GM12878 (cell line): Measurements from ENCODE around the gene CDH20. TPM values are rescaled to one million over a fixed set of nuclear protein-coding genes. Genes with fewer than 3 reads are reported as not detected.

Source experiments
- ATAC-seq: fragments of 200-7000 bp; cut with Tn5 transposase; 3 replicates; pipeline ENCODE4 v1.9.1; 2020; ENCODE audit warnings: mild to moderate bottlenecking, moderate library complexity
- BruUV-seq: library from RNA; stranded (reverse); fragments of 400-500 nt; replicated peaks from 2 replicates; lab custom pipeline; 2021; lab: Mats Ljungman, UMichigan
- CTCF ChIA-PET: fragments of 300-600 bp; sonication (Branson Sonifier 250); formaldehyde crosslinking; extraction: SDS; loops from one replicate; lab custom pipeline; 2021; ENCODE audit warnings: inconsistent platforms; lab: Yijun Ruan, JAX
- POLR2A ChIA-PET: fragments of 350-600 bp; formaldehyde crosslinking; extraction: SDS; loops from one replicate; lab custom pipeline; 2021; ENCODE audit warnings: inconsistent platforms; lab: Charles Lee
- RAD21 ChIA-PET: fragments of 300-600 bp; sonication (Branson Sonifier 250); formaldehyde crosslinking; loops from one replicate; lab custom pipeline; 2023; ENCODE audit warnings: antibody characterized with exemption; ENCODE audit not compliant: unreplicated experiment; lab: Charles Lee
- SMC1A ChIA-PET: fragments of 300-600 bp; sonication (Branson Sonifier 250); formaldehyde crosslinking; loops from one replicate; lab custom pipeline; 2023; ENCODE audit not compliant: unreplicated experiment, uncharacterized antibody; lab: Charles Lee
- DNase-seq: peaks from one replicate; pipeline ENCODE4 v3.0.0-alpha.2; 2011; ENCODE audit warnings: low read depth, low spot score
- FAIRE-seq: peaks from 3 replicates; lab custom pipeline; 2011; peaks lifted over from hg19 to GRCh38; lab: Jason Lieb, UNC
- H2AFZ ChIP-seq: 2 replicates; pipeline ENCODE4 v1.6.0; 2011; ENCODE audit warnings: low read depth, low read length, control low read depth; ENCODE audit not compliant: control insufficient read depth
- H3K27ac ChIP-seq: 2 replicates; pipeline ENCODE4 v1.5.1; 2011; ENCODE audit warnings: control low read depth; ENCODE audit not compliant: control insufficient read depth, insufficient read depth
- H3K27me3 ChIP-seq, 2 experiments: replicated peaks in 1 of 2; 2 replicates each; pipeline versions ENCODE4 v1.6.0 to v1.6.1; 2011; ENCODE audit warnings: low read length in 1 of 2; ENCODE audit not compliant: control insufficient read depth in 2 of 2, insufficient read depth in 2 of 2
- H3K36me3 ChIP-seq, 2 experiments: 2 replicates each; pipeline ENCODE4 v1.5.1; 2011; ENCODE audit warnings: low read length in 1 of 2; ENCODE audit not compliant: control insufficient read depth in 2 of 2, insufficient read depth in 2 of 2
- H3K4me1 ChIP-seq: 2 replicates; pipeline ENCODE4 v1.6.1; 2011; ENCODE audit warnings: mild to moderate bottlenecking, low read length, moderate library complexity, mixed read lengths; ENCODE audit not compliant: control insufficient read depth, insufficient read depth
- H3K4me2 ChIP-seq: 2 replicates; pipeline ENCODE4 v1.6.0; 2011; ENCODE audit warnings: control low read depth; ENCODE audit not compliant: control insufficient read depth, insufficient read depth
- H3K4me3 ChIP-seq: fragments of 200-600 bp; sonication (generic); 2 replicates; pipeline ENCODE4 v1.5.1; 2016
- H3K79me2 ChIP-seq: 2 replicates; pipeline ENCODE4 v1.6.0; 2011; ENCODE audit warnings: low read length; ENCODE audit not compliant: control insufficient read depth, insufficient read depth
- H3K9ac ChIP-seq: 2 replicates; pipeline ENCODE4 v1.8.0; 2011; ENCODE audit warnings: low read length, control low read depth, mixed read lengths; ENCODE audit not compliant: control insufficient read depth, insufficient read depth
- H3K9me3 ChIP-seq: replicated peaks from 3 replicates; pipeline ENCODE4 v1.5.1; 2011; ENCODE audit warnings: mild to moderate bottlenecking, low read length; ENCODE audit not compliant: control insufficient read depth, insufficient read depth
- H4K20me1 ChIP-seq: 2 replicates; pipeline ENCODE4 v1.6.0; 2011; ENCODE audit not compliant: control insufficient read depth, insufficient read depth
- CEBPZ ChIP-seq: fragments of 150-350 bp; IDR thresholded peaks from 2 replicates; pipeline ENCODE4 v1.6.1; 2016; ENCODE audit warnings: low read depth, low read length
- E4F1 ChIP-seq: fragments of 450-650 bp; IDR thresholded peaks from 2 replicates; pipeline ENCODE4 v1.6.1; 2018; ENCODE audit warnings: borderline replicate concordance, mild to moderate bottlenecking; ENCODE audit not compliant: partially characterized antibody
- FOXK2 ChIP-seq: fragments of 450-650 bp; IDR thresholded peaks from 2 replicates; pipeline ENCODE4 v1.6.1; 2017; ENCODE audit warnings: mild to moderate bottlenecking, moderate library complexity
- KLF5 ChIP-seq: fragments of 450-650 bp; IDR thresholded peaks from 2 replicates; pipeline ENCODE4 v1.6.1; 2014; ENCODE audit warnings: mild to moderate bottlenecking; ENCODE audit not compliant: partially characterized antibody
- NFIC ChIP-seq: IDR thresholded peaks from 2 replicates; pipeline ENCODE4 v1.6.1; 2012; ENCODE audit warnings: low read depth, mild to moderate bottlenecking, inconsistent platforms, low read length, moderate library complexity
- NFYB ChIP-seq: IDR thresholded peaks from 2 replicates; pipeline ENCODE4 v1.6.1; 2011; ENCODE audit warnings: low read depth, mild to moderate bottlenecking, low read length, improper control_type of control experiment, moderate library complexity; ENCODE audit not compliant: insufficient read depth
- NR2C1 ChIP-seq: fragments of 450-650 bp; IDR thresholded peaks from 2 replicates; pipeline ENCODE4 v1.6.1; 2017; ENCODE audit warnings: antibody characterized with exemption, mild to moderate bottlenecking, moderate library complexity
- RAD51 ChIP-seq: fragments of 450-650 bp; IDR thresholded peaks from 2 replicates; pipeline ENCODE4 v1.6.1; 2016; ENCODE audit warnings: moderate library complexity, mild to moderate bottlenecking, inconsistent platforms
- RELB ChIP-seq: fragments of 450-650 bp; IDR thresholded peaks from 2 replicates; pipeline ENCODE4 v1.6.1; 2017; ENCODE audit warnings: low read depth, mild to moderate bottlenecking, moderate library complexity
- WGBS: methylation state at CpG from one replicate; pipeline ENCODE4 v1.1.6; 2016; ENCODE audit warnings: low lambda C conversion rate; ENCODE audit not compliant: insufficient replicate concordance, insufficient coverage; ENCODE audit errors: missing lambda C conversion rate; 5-methylcytosine and 5-hydroxymethylcytosine counted together
- in situ Hi-C: fragments of 300-500 bp; cut with MboI; formaldehyde crosslinking; loops from 9 replicates; pipeline ENCODE4 v1.14.3; 2018; ENCODE audit warnings: mixed read lengths
- intact Hi-C: fragments of 100-400 bp; cut with micrococcal nuclease; formaldehyde crosslinking; loops from one replicate; pipeline ENCODE4 v1.14.2; 2022; ENCODE audit not compliant: unreplicated experiment
- polyA plus RNA-seq, 11 experiments: library from polyadenylated mRNA; depleted of rRNA in 4 of 11; unstranded in 6 of 11; stranded (reverse) in 5 of 11; fragments of >200 nt; fragmentation: Nextera tagmentation in 4 of 11; fragmentation: Illumina TruSeq in 1 of 11; extraction: Ambion mirVana in 4 of 11; extraction: Trizol in 1 of 11; gene quantifications; 1 replicate in 1 of 11; 2 replicates in 10 of 11; pipeline versions ENCODE4 v1.2.1 to v1.2.3, GENCODE V29; 2011 to 2016; ENCODE audit warnings: inconsistent platforms in 2 of 11, missing spikeins in 2 of 11, low read depth in 1 of 11
- total RNA-seq, 4 experiments: library from RNA; depleted of rRNA in 3 of 4; stranded (reverse); fragments of >200 nt in 3 of 4; fragmentation: Illumina TruSeq in 1 of 4; extraction: Trizol in 1 of 4; gene quantifications; 2 replicates each; pipeline versions ENCODE4 v1.2.1 to v1.2.3, GENCODE V29; 2013 to 2021

CDH20 gene
- total and polyA plus RNA-seq, 10 of the 15 experiments (the other 5 are each of a cell fraction or from before 2014, with no cell fraction given), result not detected

- CTCF ChIA-PET, result interaction anchor here (1.1 kb wide), 1 partner anchor 540 kb away, joined by 3 read pairs; no protein-coding TSS in a partner anchor
- no peak overlapping the region for H3K4me2 ChIP-seq
- SMC1A ChIA-PET, result no interaction called here
- no peak for ATAC-seq
- no peak for TF ChIP-seq KLF5
- TF ChIP-seq RAD51, result no peak
- TF ChIP-seq NR2C1, result no peak
- TF ChIP-seq NFIC, result no peak
- TF ChIP-seq RELB, result no peak
- TF ChIP-seq, all 136 proteins: peak for 0
- Histone ChIP-seq H3K9ac (no peak overlapping the region), H3K27me3 (no peaks in the 10 kb centered on the region), H3K4me3 (no peak overlapping the region), H3K9me3 (no peaks in the 10 kb centered on the region), H3K4me1 (no peaks in the 10 kb centered on the region), H3K79me2 (no peaks in the 10 kb centered on the region), H4K20me1 (no peaks in the 10 kb centered on the region), H3K36me3 (no peaks in the 10 kb centered on the region), H3K27ac (no peak overlapping the region), H2AFZ (no peak overlapping the region)
- in situ Hi-C loops, result no loop called here
- RAD21 ChIA-PET, result no interaction called here
- FAIRE-seq (no peak), DNase-seq (no peak)
- intact Hi-C loops, result no loop called here
- BruUV-seq, result no TSS peak
- POLR2A ChIA-PET, result no interaction called here
These were observed 258.0 kb downstream of the CDH20 start for GRCh38 chr18:61591253-61591652.

GRCh38 chr18:61595615-61596251 is 262.5 kb downstream of the CDH20 start:
- no peaks in the 10 kb centered on the region for H3K27me3 ChIP-seq
- intact Hi-C loops, result no loop called here
- H4K20me1 ChIP-seq, result no peaks in the 10 kb centered on the region
- no peaks in the 10 kb centered on the region for H3K4me1 ChIP-seq
- ChIA-PET CTCF (interaction anchor here (0.6 to 1.6 kb wide), 2 partner anchors 14 to 1691 kb away, joined by 3 to 4 read pairs; no protein-coding TSS in a partner anchor), POLR2A (no interaction called here), SMC1A (no interaction called here), RAD21 (no interaction called here)
- 24% methylated on average over 8 of the region's 8 CpGs for WGBS
- H3K36me3 ChIP-seq, result no peaks in the 10 kb centered on the region
- DNase-seq, result no peak
- in situ Hi-C loops, result no loop called here
- no peak for FAIRE-seq
- no peaks in the 10 kb centered on the region for H3K79me2 ChIP-seq
- BruUV-seq, result no TSS peak
- no peaks in the 10 kb centered on the region for H3K9me3 ChIP-seq
- H3K9ac ChIP-seq, result no peak overlapping the region
- no peak overlapping the region for H2AFZ ChIP-seq
- H3K27ac ChIP-seq, result no peak overlapping the region
- no peak overlapping the region for H3K4me2 ChIP-seq
- no peak for ATAC-seq
- no peak overlapping the region for H3K4me3 ChIP-seq
- TF ChIP-seq NFYB (no peak), FOXK2 (no peak), CEBPZ (no peak), E4F1 (no peak)
